PC-3 (cell line): ENCODE data around the gene ZNF423. TPM values are rescaled to one million over a fixed set of nuclear protein-coding genes. Genes with fewer than 3 reads are reported as not detected.

Experiments
- ATAC-seq: fragments of 200-7000 bp; cut with Tn5 transposase; 2 replicates; pipeline ENCODE4 v1.9.1; 2020; ENCODE audit warnings: mild to moderate bottlenecking, moderate library complexity
- BruUV-seq: library from RNA; stranded (reverse); fragments of 400-500 nt; replicated peaks from 2 replicates; lab custom pipeline; 2021; lab: Mats Ljungman, UMichigan
- CTCF ChIA-PET: fragments of 300-600 bp; sonication (Branson Sonifier 250); formaldehyde crosslinking; loops from one replicate; lab custom pipeline; 2022; ENCODE audit warnings: antibody characterized with exemption; lab: Charles Lee
- POLR2A ChIA-PET: fragments of 300-600 bp; sonication (Branson Sonifier 250); formaldehyde crosslinking; loops from one replicate; lab custom pipeline; 2022; ENCODE audit warnings: antibody characterized with exemption; ENCODE audit not compliant: unreplicated experiment; lab: Charles Lee
- DNase-seq: peaks from one replicate; pipeline ENCODE4 v3.0.0-alpha.2; 2015
- H2AFZ ChIP-seq: fragments of 300-600 bp; sonication (generic); 2 replicates; pipeline ENCODE4 v1.6.0; 2016; ENCODE audit warnings: antibody characterized with exemption, low read length
- H3F3A ChIP-seq: fragments of 300-600 bp; sonication (generic); one replicate; pipeline ENCODE4 v1.6.0; 2017; ENCODE audit warnings: antibody characterized with exemption, low read length, control low read depth, mild to moderate bottlenecking; ENCODE audit not compliant: unreplicated experiment
- H3K27ac ChIP-seq: fragments of 300-600 bp; sonication (generic); 2 replicates; pipeline ENCODE4 v1.5.1; 2016; ENCODE audit warnings: mild to moderate bottlenecking, low read length
- H3K27me3 ChIP-seq: fragments of 300-600 bp; sonication (generic); 2 replicates; pipeline ENCODE4 v1.6.1; 2016; ENCODE audit warnings: low read length, mixed read lengths
- H3K36me3 ChIP-seq: fragments of 300-600 bp; sonication (generic); 2 replicates; pipeline ENCODE4 v1.6.1; 2016; ENCODE audit warnings: low read depth, mixed run types, low read length, mixed read lengths
- H3K4me1 ChIP-seq: fragments of 300-600 bp; sonication (generic); 2 replicates; pipeline ENCODE4 v1.5.1; 2016; ENCODE audit warnings: low read length; ENCODE audit not compliant: insufficient read depth
- H3K4me2 ChIP-seq: fragments of 300-600 bp; sonication (generic); 2 replicates; pipeline ENCODE4 v1.6.0; 2016; ENCODE audit warnings: low read length
- H3K4me3 ChIP-seq: fragments of 300-600 bp; sonication (generic); 2 replicates; pipeline ENCODE4 v1.5.1; 2016; ENCODE audit warnings: mild to moderate bottlenecking, low read length, mixed read lengths
- H3K79me2 ChIP-seq: fragments of 300-600 bp; sonication (generic); 2 replicates; pipeline ENCODE4 v1.6.1; 2017; ENCODE audit warnings: low read length, mixed read lengths
- H3K9ac ChIP-seq: fragments of 300-600 bp; sonication (generic); 2 replicates; pipeline ENCODE4 v1.6.0; 2016; ENCODE audit warnings: mild to moderate bottlenecking, low read length
- H3K9me2 ChIP-seq: fragments of 300-600 bp; sonication (generic); replicated peaks from 2 replicates; pipeline ENCODE4 v1.6.1; 2016; ENCODE audit warnings: mixed run types, low read length, mixed read lengths
- H3K9me3 ChIP-seq: fragments of 300-600 bp; sonication (generic); 2 replicates; pipeline ENCODE4 v1.6.1; 2016; ENCODE audit warnings: low read length, mixed read lengths
- H4K20me1 ChIP-seq: fragments of 300-600 bp; sonication (generic); 2 replicates; pipeline ENCODE4 v1.6.1; 2016; ENCODE audit warnings: low read length, mixed read lengths
- CTCF ChIP-seq: fragments of 300-600 bp; sonication (generic); conservative IDR thresholded peaks from 2 replicates; pipeline ENCODE4 v1.5.1; 2017; ENCODE audit warnings: antibody characterized with exemption, low read depth, mild to moderate bottlenecking, low read length
- EZH2 ChIP-seq: fragments of 300-600 bp; sonication (generic); IDR thresholded peaks from one replicate; pipeline ENCODE4 v1.6.1; 2017; ENCODE audit warnings: antibody characterized with exemption, mild to moderate bottlenecking, low read length; ENCODE audit not compliant: unreplicated experiment
- EZH2phosphoT487 ChIP-seq: fragments of 300-600 bp; sonication (generic); IDR thresholded peaks from 2 replicates; pipeline ENCODE4 v1.6.1; 2018; ENCODE audit warnings: mild to moderate bottlenecking, antibody characterized with exemption, low read length, borderline replicate concordance
- intact Hi-C: fragments of 100-400 bp; cut with micrococcal nuclease; formaldehyde crosslinking; loops from 2 replicates; pipeline ENCODE4 v1.9.0; 2023
- total RNA-seq: library from RNA; depleted of rRNA; stranded (reverse); fragments of >200 nt; gene quantifications from 2 replicates; pipeline ENCODE4 v1.2.3, GENCODE V29; 2014

ZNF423 gene
- total RNA-seq, 1 experiment from 2014 or later: not detected

DNA sequence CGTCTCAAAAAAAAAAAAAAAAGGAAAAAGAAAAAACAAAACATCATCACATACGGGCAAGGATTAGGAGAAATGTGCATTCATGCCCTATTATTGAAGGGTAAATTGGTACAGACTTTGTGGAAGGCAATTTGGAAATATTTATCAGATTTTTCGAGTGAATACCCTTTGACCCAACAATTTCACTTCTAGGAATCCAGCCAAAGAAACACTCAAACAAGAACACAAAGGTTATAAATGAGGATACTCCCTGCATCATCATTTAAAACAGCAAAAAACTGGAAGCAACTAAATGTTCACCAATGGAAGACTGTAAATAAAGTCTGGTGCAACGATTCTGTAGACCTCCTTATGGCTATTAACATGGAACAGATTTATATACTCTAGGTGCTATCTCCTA is 12.9 kb downstream of the ZNF423 start:
- Histone ChIP-seq H3K9me3 (no peaks in the 10 kb centered on the region), H3K4me2 (no peak overlapping the region), H3K27me3 (no peaks in the 10 kb centered on the region; the same call in 1 of the 2 replicates), H3F3A (no peaks in the 10 kb centered on the region), H3K4me3 (no peak overlapping the region), H3K36me3 (no peaks in the 10 kb centered on the region), H3K9me2 (no peaks in the 10 kb centered on the region), H3K27ac (no peak overlapping the region), H3K9ac (no peak overlapping the region), H4K20me1 (no peaks in the 10 kb centered on the region), H2AFZ (no peak overlapping the region), H3K79me2 (no peaks in the 10 kb centered on the region), H3K4me1 (no peaks in the 10 kb centered on the region)
- ChIA-PET POLR2A (no interaction called here), CTCF (no interaction called here)
- TF ChIP-seq EZH2 (no peak), CTCF (no peak), EZH2phosphoT487 (no peak)
- intact Hi-C loops: no loop called here
- ATAC-seq (no peak), DNase-seq (no peak)
- BruUV-seq: no TSS peak

DNA sequence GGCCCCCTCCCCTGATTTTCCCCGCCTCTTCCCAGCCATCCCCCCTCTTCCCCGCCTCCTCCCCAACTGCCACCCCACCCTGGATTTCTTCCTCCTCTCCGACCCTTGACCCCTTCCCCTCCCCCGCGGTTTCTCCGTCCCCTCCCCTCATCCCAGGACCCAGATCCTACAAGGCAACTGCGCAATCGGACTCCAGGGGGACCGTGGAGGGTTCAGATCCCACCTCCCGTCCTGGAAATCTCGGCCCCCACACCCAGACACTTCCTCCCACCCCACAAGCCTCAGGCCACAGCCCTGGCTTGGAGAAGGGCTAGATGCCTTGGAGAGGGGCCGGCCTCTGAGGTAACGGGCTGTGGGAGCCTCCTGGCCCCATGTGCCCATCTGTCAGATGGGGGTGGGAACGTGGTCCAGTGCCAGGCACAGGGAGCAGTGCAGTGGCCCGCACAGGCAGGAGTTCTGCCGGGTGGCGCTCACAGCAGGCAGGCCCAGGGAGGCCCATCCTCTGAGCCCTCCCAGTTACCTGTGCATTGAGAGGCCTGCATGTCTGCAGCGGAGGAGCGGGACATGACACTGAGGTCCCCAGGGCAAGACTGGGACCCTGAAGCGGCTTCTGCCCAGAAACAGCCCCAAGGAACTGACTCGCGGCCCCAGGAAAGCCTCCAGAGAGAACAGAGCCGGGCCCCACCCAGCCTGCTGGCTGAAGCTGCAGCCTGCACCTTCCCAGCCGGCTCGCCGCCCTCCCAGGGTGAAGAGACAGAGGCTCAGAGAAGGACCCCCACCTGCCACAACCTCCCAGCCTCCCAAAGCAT is 16.7 kb downstream of the ZNF423 start:
- CTCF ChIA-PET: no interaction called here
- POLR2A ChIA-PET: no interaction called here

More for the DNA sequence above, 16.7 kb downstream of the ZNF423 start:
- no peak overlapping the region for H3K9ac ChIP-seq
- H2AFZ ChIP-seq: no peak overlapping the region
- no peaks in the 10 kb centered on the region for H3F3A ChIP-seq
- no peak overlapping the region for H3K4me3 ChIP-seq
- no peaks in the 10 kb centered on the region for H4K20me1 ChIP-seq
- no peak overlapping the region for H3K4me2 ChIP-seq
- no peak for DNase-seq
- BruUV-seq: no TSS peak
- TF ChIP-seq EZH2 (no peak), CTCF (no peak), EZH2phosphoT487 (no peak)
- no peak for ATAC-seq
- H3K79me2 ChIP-seq: no peaks in the 10 kb centered on the region
- intact Hi-C loops: no loop called here
- H3K27ac ChIP-seq: no peak overlapping the region
- H3K4me1 ChIP-seq: no peaks in the 10 kb centered on the region
- H3K9me2 ChIP-seq: no peaks in the 10 kb centered on the region
- no peaks in the 10 kb centered on the region for H3K9me3 ChIP-seq
- H3K27me3 ChIP-seq: peaks cover under 1% of the 10 kb centered on the region; the same call in 1 of the 2 replicates
- H3K36me3 ChIP-seq: no peaks in the 10 kb centered on the region
